ENCODE data around the gene GDAP1L1. TPM values are rescaled to one million over a fixed set of nuclear protein-coding genes. Genes with fewer than 3 reads are reported as not detected.

Gene GDAP1L1
- total RNA-seq, 1 donor from 2014 or later, result not detected

GRCh38 chr20:44274303-44275017 is 27.4 kb downstream of the GDAP1L1 start:
- TF ChIP-seq CTCF (IDR thresholded peaks at IDR 0.05), result no peak
- H3K4me3 Mint-ChIP-seq (ENCODE audit: unreplicated experiment), result no peak overlapping the region
- DNase-seq (ENCODE audit: extremely low spot score, unreplicated experiment), result no peak
- no peaks in the 10 kb centered on the region for H3K36me3 Mint-ChIP-seq (ENCODE audit: unreplicated experiment)
- H3K9me3 Mint-ChIP-seq (ENCODE audit: unreplicated experiment), result no peaks in the 10 kb centered on the region
- peaks cover 3% of the 10 kb centered on the region for H3K4me1 Mint-ChIP-seq (ENCODE audit: unreplicated experiment)
- H3K27me3 Mint-ChIP-seq (ENCODE audit: unreplicated experiment), result no peaks in the 10 kb centered on the region
- H3K27ac Mint-ChIP-seq (ENCODE audit: unreplicated experiment), result no peak overlapping the region

GRCh38 chr20:44279228-44279627 is 32.1 kb downstream of the GDAP1L1 start:
- no peak for DNase-seq (ENCODE audit: extremely low spot score, unreplicated experiment)
- no peak overlapping the region for H3K27ac Mint-ChIP-seq (ENCODE audit: unreplicated experiment)
- no peaks in the 10 kb centered on the region for H3K9me3 Mint-ChIP-seq (ENCODE audit: unreplicated experiment)
- TF ChIP-seq CTCF (IDR thresholded peaks at IDR 0.05), result no peak
- H3K36me3 Mint-ChIP-seq (ENCODE audit: unreplicated experiment), result no peaks in the 10 kb centered on the region
- H3K4me1 Mint-ChIP-seq (ENCODE audit: unreplicated experiment), result peaks cover 3% of the 10 kb centered on the region
- no peak overlapping the region for H3K4me3 Mint-ChIP-seq (ENCODE audit: unreplicated experiment)
- H3K27me3 Mint-ChIP-seq (ENCODE audit: unreplicated experiment), result no peaks in the 10 kb centered on the region

DNA sequence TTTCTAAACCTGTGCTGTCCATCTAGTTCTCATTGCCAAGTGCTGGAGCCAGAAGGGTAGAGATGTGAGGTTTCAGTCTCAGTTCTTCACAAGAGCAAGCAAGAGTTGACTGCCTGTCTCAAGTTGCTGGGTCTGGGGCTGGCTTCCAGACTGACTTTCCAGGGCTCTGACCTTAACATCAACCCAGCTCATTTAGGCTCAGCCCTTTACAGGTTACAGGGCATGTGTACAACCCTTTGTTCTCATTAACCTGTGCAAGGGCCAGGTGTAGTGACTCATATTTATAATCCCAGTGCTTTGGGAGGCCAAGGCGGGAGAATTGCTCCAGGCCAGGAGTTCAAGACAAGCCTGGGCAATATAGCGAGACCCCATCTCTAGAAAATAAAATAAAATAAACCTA is 33.3 kb downstream of the GDAP1L1 start:
- H3K9me3 Mint-ChIP-seq (ENCODE audit: unreplicated experiment), result no peaks in the 10 kb centered on the region
- TF ChIP-seq CTCF (IDR thresholded peaks at IDR 0.05), result no peak
- no peak overlapping the region for H3K4me3 Mint-ChIP-seq (ENCODE audit: unreplicated experiment)

DNA sequence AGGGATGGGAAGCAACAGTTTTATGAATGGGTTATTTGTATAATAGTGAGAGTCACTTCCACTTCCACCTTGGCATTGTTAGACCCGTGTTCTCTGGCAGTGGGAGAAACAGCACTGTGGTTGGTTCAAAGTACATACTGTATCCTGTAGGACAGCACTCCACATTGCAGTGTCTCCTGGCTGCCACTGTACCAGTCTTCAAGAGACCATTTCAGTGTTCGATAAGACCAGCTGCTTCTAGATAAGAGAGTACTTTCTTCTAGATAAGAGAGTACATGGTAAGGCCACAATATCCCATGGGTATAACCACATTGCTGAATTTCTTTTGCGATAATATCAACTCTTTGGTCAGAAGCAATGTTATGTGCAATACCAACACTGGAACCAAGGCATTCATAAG is 35.1 kb downstream of the GDAP1L1 start:
- H3K27ac Mint-ChIP-seq (ENCODE audit: unreplicated experiment), result no peak overlapping the region
- peaks cover 3% of the 10 kb centered on the region for H3K4me1 Mint-ChIP-seq (ENCODE audit: unreplicated experiment)
- no peak for TF ChIP-seq CTCF (IDR thresholded peaks at IDR 0.05)
- H3K9me3 Mint-ChIP-seq (ENCODE audit: unreplicated experiment), result no peaks in the 10 kb centered on the region
- no peak overlapping the region for H3K4me3 Mint-ChIP-seq (ENCODE audit: unreplicated experiment)
- no peaks in the 10 kb centered on the region for H3K27me3 Mint-ChIP-seq (ENCODE audit: unreplicated experiment)
- no peaks in the 10 kb centered on the region for H3K36me3 Mint-ChIP-seq (ENCODE audit: unreplicated experiment)
- no peak for DNase-seq (ENCODE audit: extremely low spot score, unreplicated experiment)

More for the DNA sequence above, 33.3 kb downstream of the GDAP1L1 start:
- no peak for DNase-seq (ENCODE audit: extremely low spot score, unreplicated experiment)
- Mint-ChIP-seq H3K27me3 (ENCODE audit: unreplicated experiment) (no peaks in the 10 kb centered on the region), H3K27ac (ENCODE audit: unreplicated experiment) (no peak overlapping the region), H3K4me1 (ENCODE audit: unreplicated experiment) (peaks cover 3% of the 10 kb centered on the region), H3K36me3 (ENCODE audit: unreplicated experiment) (no peaks in the 10 kb centered on the region)

- no peak for TF ChIP-seq CTCF (IDR thresholded peaks at IDR 0.05)
- Mint-ChIP-seq H3K36me3 (ENCODE audit: unreplicated experiment) (peaks cover 3% of the 10 kb centered on the region), H3K9me3 (ENCODE audit: unreplicated experiment) (no peaks in the 10 kb centered on the region), H3K4me3 (ENCODE audit: unreplicated experiment) (no peak overlapping the region), H3K4me1 (ENCODE audit: unreplicated experiment) (peaks cover 3% of the 10 kb centered on the region), H3K27me3 (ENCODE audit: unreplicated experiment) (no peaks in the 10 kb centered on the region), H3K27ac (ENCODE audit: unreplicated experiment) (no peak overlapping the region)
- DNase-seq (ENCODE audit: extremely low spot score, unreplicated experiment), result no peak
These were observed 36.9 kb downstream of the GDAP1L1 start for GRCh38 chr20:44284032-44284431.

Measured in osteocyte (in vitro differentiated cells).